Posterior vena cava (tissue), 2 donors: ENCODE data around the gene ATP13A2. TPM values are rescaled to one million over a fixed set of nuclear protein-coding genes. Genes with fewer than 3 reads are reported as not detected.

Experiments used
- DNase-seq: peaks from one replicate; pipeline ENCODE4 v3.0.0-alpha.2; 2020; ENCODE audit warnings: low spot score
- intact Hi-C, 2 donors: fragments of 100-400 bp; cut with DNase I; formaldehyde crosslinking; loops; one replicate each; pipeline versions ENCODE4 v1.14.1 to v1.14.2; 2022 to 2023
- total RNA-seq, 2 donors: library from RNA; stranded (reverse); fragmentation: NEBNext Ultra II Directional; extraction: Animal tissue kit (Norgen Biotek cat#: 25700); gene quantifications; one replicate each; pipeline ENCODE4 v1.2.1, GENCODE V29; 2021
- donor health status: DM: yes; HTN: yes; CAD: no.
- donor health status: DM: yes; HTN: yes; CAD: no.

Gene ATP13A2
- total RNA-seq, 2 donors from 2014 or later: 20.2 to 27.6 TPM

GRCh38 chr1:16983649-16984048 is 28.1 kb downstream of the ATP13A2 start:
- DNase-seq: no peak
- intact Hi-C loops: no loop called here

- DNase-seq: no peak
- intact Hi-C loops: no loop called here
Measured at GRCh38 chr1:16982902-16983301, 28.8 kb downstream of the ATP13A2 start.

- DNase-seq: no peak
Measured at GRCh38 chr1:16981269-16981849, 30.4 kb downstream of the ATP13A2 start.

GRCh38 chr1:16980473-16981268 is 31.1 kb downstream of the ATP13A2 start, which contains the start of gene MFAP2:
MFAP2 (minus strand) TSS chr1:16980620; CDS start chr1:16978273, 2,347 bp downstream.
- DNase-seq: no peak

More at GRCh38 chr1:16981269-16981849, 30.4 kb downstream of the ATP13A2 start:
- intact Hi-C loops: no loop called here

GRCh38 chr1:16979475-16980327 is 32.0 kb downstream of the ATP13A2 start:
- no peak for DNase-seq
- intact Hi-C loops: no loop called here

More at GRCh38 chr1:16980473-16981268, 31.1 kb downstream of the ATP13A2 start, which contains the start of gene MFAP2:
- intact Hi-C loops: no loop called here

- intact Hi-C loops: no loop called here
- DNase-seq: peak; percentile 90
Measured at GRCh38 chr1:16978567-16979474, 32.9 kb downstream of the ATP13A2 start.

GRCh38 chr1:16978139-16978538 is 33.6 kb downstream of the ATP13A2 start:
- no peak for DNase-seq
- intact Hi-C loops: no loop called here

GRCh38 chr1:16977377-16977776 is 34.4 kb downstream of the ATP13A2 start:
- DNase-seq: no peak
- intact Hi-C loops: no loop called here

GRCh38 chr1:16976966-16977365 is 34.8 kb downstream of the ATP13A2 start:
- intact Hi-C loops: no loop called here
- DNase-seq: no peak

- intact Hi-C loops: no loop called here
- no peak for DNase-seq
Measured at GRCh38 chr1:16975838-16976237, 35.9 kb downstream of the ATP13A2 start.

- DNase-seq: no peak
Measured at GRCh38 chr1:16975211-16975610, 36.5 kb downstream of the ATP13A2 start.

GRCh38 chr1:16973215-16973614 is 38.5 kb downstream of the ATP13A2 start:
- no peak for DNase-seq
- intact Hi-C loops: no loop called here

More at GRCh38 chr1:16975211-16975610, 36.5 kb downstream of the ATP13A2 start:
- intact Hi-C loops: no loop called here

- intact Hi-C loops: no loop called here
Measured at GRCh38 chr1:16972189-16972895, 39.4 kb downstream of the ATP13A2 start.

GRCh38 chr1:16971341-16972188 is 40.2 kb downstream of the ATP13A2 start:
- intact Hi-C loops: no loop called here
- no peak for DNase-seq

More at GRCh38 chr1:16972189-16972895, 39.4 kb downstream of the ATP13A2 start:
- DNase-seq: no peak

GRCh38 chr1:16970132-16970910 is 41.4 kb downstream of the ATP13A2 start:
- DNase-seq: no peak
- intact Hi-C loops: no loop called here

- DNase-seq: no peak
- intact Hi-C loops: no loop called here
Measured at GRCh38 chr1:16969651-16970050, 42.1 kb downstream of the ATP13A2 start.
